GM12878 (cell line): Measurements from ENCODE around the gene UNC5CL. TPM values are rescaled to one million over a fixed set of nuclear protein-coding genes. Genes with fewer than 3 reads are reported as not detected.

Source experiments
- BHLHE40 ChIP-seq, 2 experiments: fragments of 450-650 bp in 1 of 2; IDR thresholded peaks; 2 replicates each; pipeline ENCODE4 v1.6.1; 2011 to 2017; ENCODE audit warnings: low read depth in 2 of 2, borderline replicate concordance in 1 of 2, improper control_type of control experiment in 1 of 2, low read length in 1 of 2, mild to moderate bottlenecking in 1 of 2
- CBFB ChIP-seq: IDR thresholded peaks from 2 replicates; pipeline ENCODE4 v1.6.1; 2016; ENCODE audit warnings: antibody characterized with exemption, low read depth
- CBX3 ChIP-seq: fragments of 200-600 bp; sonication (generic); IDR thresholded peaks from 2 replicates; pipeline ENCODE4 v1.6.1; 2016; ENCODE audit warnings: low read depth, borderline replicate concordance
- GABPA ChIP-seq: IDR thresholded peaks from 2 replicates; pipeline ENCODE4 v1.6.1; 2014; ENCODE audit warnings: antibody characterized with exemption, low read depth, mild to moderate bottlenecking, inconsistent platforms
- HCFC1 ChIP-seq: fragments of 150-350 bp; IDR thresholded peaks from 2 replicates; pipeline ENCODE4 v1.6.1; 2014; ENCODE audit warnings: low read length
- MXI1 ChIP-seq: fragments of 150-350 bp; IDR thresholded peaks from 2 replicates; pipeline ENCODE4 v1.6.1; 2011; ENCODE audit warnings: low read depth, mild to moderate bottlenecking, inconsistent platforms, low read length, improper control_type of control experiment
- NBN ChIP-seq: fragments of 450-650 bp; IDR thresholded peaks from 2 replicates; pipeline ENCODE4 v1.6.1; 2016
- NR2C1 ChIP-seq: fragments of 450-650 bp; IDR thresholded peaks from 2 replicates; pipeline ENCODE4 v1.6.1; 2017; ENCODE audit warnings: antibody characterized with exemption, mild to moderate bottlenecking, moderate library complexity
- PAX5 ChIP-seq: IDR thresholded peaks from 2 replicates; pipeline ENCODE4 v1.6.1; 2011; ENCODE audit warnings: low read depth, low read length, borderline replicate concordance
- POLR2A ChIP-seq: IDR thresholded peaks from 2 replicates; pipeline ENCODE4 v1.6.1; 2011; ENCODE audit warnings: low read depth, mild to moderate bottlenecking, low read length
- POLR2AphosphoS5 ChIP-seq: IDR thresholded peaks from 2 replicates; pipeline ENCODE4 v1.6.1; 2011; ENCODE audit warnings: mild to moderate bottlenecking, low read length, inconsistent platforms
- RFX5 ChIP-seq: IDR thresholded peaks from 2 replicates; pipeline ENCODE4 v1.6.1; 2011; ENCODE audit warnings: low read depth, low read length, improper control_type of control experiment
- SREBF2 ChIP-seq: IDR thresholded peaks from 2 replicates; pipeline ENCODE4 v1.6.1; 2012; ENCODE audit warnings: mild to moderate bottlenecking, low read length
- STAT1 ChIP-seq: fragments of 450-650 bp; conservative IDR thresholded peaks from 2 replicates; pipeline ENCODE4 v1.6.1; 2014; ENCODE audit warnings: antibody characterized with exemption, mild to moderate bottlenecking
- ZBED1 ChIP-seq: IDR thresholded peaks from 2 replicates; pipeline ENCODE4 v1.6.1; 2016; ENCODE audit warnings: borderline replicate concordance
- ZNF274 ChIP-seq: IDR thresholded peaks from one replicate; pipeline ENCODE4 v1.8.0; 2011; ENCODE audit not compliant: insufficient read length, insufficient read depth
- polyA plus RNA-seq, 11 experiments: library from polyadenylated mRNA; depleted of rRNA in 4 of 11; unstranded in 6 of 11; stranded (reverse) in 5 of 11; fragments of >200 nt; fragmentation: Nextera tagmentation in 4 of 11; fragmentation: Illumina TruSeq in 1 of 11; extraction: Ambion mirVana in 4 of 11; extraction: Trizol in 1 of 11; gene quantifications; 1 replicate in 1 of 11; 2 replicates in 10 of 11; pipeline versions ENCODE4 v1.2.1 to v1.2.3, GENCODE V29; 2011 to 2016; ENCODE audit warnings: inconsistent platforms in 2 of 11, missing spikeins in 2 of 11, low read depth in 1 of 11
- total RNA-seq, 4 experiments: library from RNA; depleted of rRNA in 3 of 4; stranded (reverse); fragments of >200 nt in 3 of 4; fragmentation: Illumina TruSeq in 1 of 4; extraction: Trizol in 1 of 4; gene quantifications; 2 replicates each; pipeline versions ENCODE4 v1.2.1 to v1.2.3, GENCODE V29; 2013 to 2021
- TF ChIP-seq, protein P1 (sequence below): fragments of 450-650 bp; IDR thresholded peaks from 2 replicates; pipeline ENCODE4 v1.6.1; 2016; ENCODE audit warnings: mild to moderate bottlenecking
- TF ChIP-seq, protein P2 (sequence below): IDR thresholded peaks from 2 replicates; pipeline ENCODE4 v1.6.1; 2012; ENCODE audit warnings: low read length, inconsistent platforms
- TF ChIP-seq, protein P3 (sequence below): fragments of 150-350 bp; IDR thresholded peaks from 2 replicates; pipeline ENCODE4 v1.6.1; 2014; ENCODE audit warnings: mild to moderate bottlenecking, low read depth, low read length
- TF ChIP-seq, protein P4 (sequence below): fragments of 450-650 bp; IDR thresholded peaks from 2 replicates; pipeline ENCODE4 v1.6.1; 2016; ENCODE audit warnings: mild to moderate bottlenecking, moderate library complexity, borderline replicate concordance
- TF ChIP-seq, protein P5 (sequence below): IDR thresholded peaks from 2 replicates; pipeline ENCODE4 v1.6.1; 2011; ENCODE audit warnings: low read depth, low read length, improper control_type of control experiment, borderline replicate concordance

Gene UNC5CL
- total and polyA plus RNA-seq, 10 of the 15 experiments (the other 5 are each of a cell fraction or from before 2014, with no cell fraction given): 0.11 to 1.2 (median 0.46) TPM; not detected in 1

DNA sequence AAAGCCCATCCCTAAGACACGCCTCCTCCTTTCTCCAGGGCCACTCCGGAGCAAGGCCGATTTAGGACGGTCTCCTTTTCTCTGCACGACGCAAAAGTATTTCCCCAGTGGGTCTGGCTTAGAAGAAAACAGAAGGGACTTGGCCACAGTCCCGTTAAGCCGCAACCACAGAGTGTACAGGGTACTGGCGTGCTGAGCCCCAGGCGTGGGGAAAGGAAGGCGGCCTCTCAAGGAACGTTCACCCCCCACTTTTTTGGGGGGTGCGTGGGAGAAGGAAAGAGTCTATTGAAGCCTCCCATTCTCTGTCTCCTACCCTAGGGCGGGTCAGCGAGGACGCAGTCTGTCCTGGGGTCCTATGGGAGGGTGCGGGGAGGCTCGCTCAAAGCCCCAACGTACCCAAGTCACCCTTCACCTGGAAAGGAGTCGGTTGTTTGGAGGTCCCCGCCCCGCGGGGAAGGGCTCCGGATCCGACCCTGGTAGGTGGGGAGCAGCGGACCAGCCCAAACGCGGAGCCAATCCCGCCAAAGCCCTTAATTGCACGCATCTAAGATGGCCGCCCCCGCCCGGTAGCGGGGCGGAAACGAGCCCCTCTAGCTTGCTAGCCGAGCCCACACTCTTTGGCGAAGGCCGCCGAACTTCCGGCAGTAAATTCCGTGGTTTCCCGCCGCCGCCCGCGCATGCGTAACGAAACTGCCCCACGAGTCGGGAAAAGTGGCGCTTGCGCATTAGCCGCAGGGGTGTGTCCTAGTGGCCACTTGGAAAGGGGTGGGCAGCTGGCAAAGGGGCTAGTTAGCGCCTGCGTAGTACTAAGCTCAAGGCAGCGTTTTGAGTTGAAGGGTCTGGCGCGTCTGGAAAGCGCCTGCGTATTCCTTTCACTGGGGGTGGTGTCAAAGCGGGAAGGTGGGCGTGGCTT lies 33.2 kb upstream of the UNC5CL start, which contains the start of gene OARD1 (continued):
- TF ChIP-seq, protein P1, sequence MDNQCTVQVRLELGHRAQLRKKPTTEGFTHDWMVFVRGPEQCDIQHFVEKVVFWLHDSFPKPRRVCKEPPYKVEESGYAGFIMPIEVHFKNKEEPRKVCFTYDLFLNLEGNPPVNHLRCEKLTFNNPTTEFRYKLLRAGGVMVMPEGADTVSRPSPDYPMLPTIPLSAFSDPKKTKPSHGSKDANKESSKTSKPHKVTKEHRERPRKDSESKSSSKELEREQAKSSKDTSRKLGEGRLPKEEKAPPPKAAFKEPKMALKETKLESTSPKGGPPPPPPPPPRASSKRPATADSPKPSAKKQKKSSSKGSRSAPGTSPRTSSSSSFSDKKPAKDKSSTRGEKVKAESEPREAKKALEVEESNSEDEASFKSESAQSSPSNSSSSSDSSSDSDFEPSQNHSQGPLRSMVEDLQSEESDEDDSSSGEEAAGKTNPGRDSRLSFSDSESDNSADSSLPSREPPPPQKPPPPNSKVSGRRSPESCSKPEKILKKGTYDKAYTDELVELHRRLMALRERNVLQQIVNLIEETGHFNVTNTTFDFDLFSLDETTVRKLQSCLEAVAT: peak; percentile 93
- peak; percentile 26 to 74; a peak in 2 of 4 replicates for TF ChIP-seq BHLHE40 (IDR thresholded peaks at IDR 0.05; ENCODE audit: borderline replicate concordance in 1 of 2, low read depth in 2 of 2, low read length in 1 of 2)
- peak; percentile 85 for TF ChIP-seq POLR2A
- TF ChIP-seq STAT1: no peak
- peak; percentile 94 for TF ChIP-seq NBN
- TF ChIP-seq, protein P2, sequence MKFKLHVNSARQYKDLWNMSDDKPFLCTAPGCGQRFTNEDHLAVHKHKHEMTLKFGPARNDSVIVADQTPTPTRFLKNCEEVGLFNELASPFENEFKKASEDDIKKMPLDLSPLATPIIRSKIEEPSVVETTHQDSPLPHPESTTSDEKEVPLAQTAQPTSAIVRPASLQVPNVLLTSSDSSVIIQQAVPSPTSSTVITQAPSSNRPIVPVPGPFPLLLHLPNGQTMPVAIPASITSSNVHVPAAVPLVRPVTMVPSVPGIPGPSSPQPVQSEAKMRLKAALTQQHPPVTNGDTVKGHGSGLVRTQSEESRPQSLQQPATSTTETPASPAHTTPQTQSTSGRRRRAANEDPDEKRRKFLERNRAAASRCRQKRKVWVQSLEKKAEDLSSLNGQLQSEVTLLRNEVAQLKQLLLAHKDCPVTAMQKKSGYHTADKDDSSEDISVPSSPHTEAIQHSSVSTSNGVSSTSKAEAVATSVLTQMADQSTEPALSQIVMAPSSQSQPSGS: no peak
- TF ChIP-seq NR2C1: peak; percentile 62
- TF ChIP-seq PAX5: peak; percentile 6; the same call in 1 of the 2 replicates
- TF ChIP-seq ZBED1: 0 out of 2 replicates have a peak, but pooled peaks have one; percentile 43
- TF ChIP-seq, protein P3, sequence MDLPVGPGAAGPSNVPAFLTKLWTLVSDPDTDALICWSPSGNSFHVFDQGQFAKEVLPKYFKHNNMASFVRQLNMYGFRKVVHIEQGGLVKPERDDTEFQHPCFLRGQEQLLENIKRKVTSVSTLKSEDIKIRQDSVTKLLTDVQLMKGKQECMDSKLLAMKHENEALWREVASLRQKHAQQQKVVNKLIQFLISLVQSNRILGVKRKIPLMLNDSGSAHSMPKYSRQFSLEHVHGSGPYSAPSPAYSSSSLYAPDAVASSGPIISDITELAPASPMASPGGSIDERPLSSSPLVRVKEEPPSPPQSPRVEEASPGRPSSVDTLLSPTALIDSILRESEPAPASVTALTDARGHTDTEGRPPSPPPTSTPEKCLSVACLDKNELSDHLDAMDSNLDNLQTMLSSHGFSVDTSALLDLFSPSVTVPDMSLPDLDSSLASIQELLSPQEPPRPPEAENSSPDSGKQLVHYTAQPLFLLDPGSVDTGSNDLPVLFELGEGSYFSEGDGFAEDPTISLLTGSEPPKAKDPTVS: no peak
- peak; percentile 82; the same call in 1 of the 2 replicates for TF ChIP-seq POLR2AphosphoS5
- TF ChIP-seq, protein P4, sequence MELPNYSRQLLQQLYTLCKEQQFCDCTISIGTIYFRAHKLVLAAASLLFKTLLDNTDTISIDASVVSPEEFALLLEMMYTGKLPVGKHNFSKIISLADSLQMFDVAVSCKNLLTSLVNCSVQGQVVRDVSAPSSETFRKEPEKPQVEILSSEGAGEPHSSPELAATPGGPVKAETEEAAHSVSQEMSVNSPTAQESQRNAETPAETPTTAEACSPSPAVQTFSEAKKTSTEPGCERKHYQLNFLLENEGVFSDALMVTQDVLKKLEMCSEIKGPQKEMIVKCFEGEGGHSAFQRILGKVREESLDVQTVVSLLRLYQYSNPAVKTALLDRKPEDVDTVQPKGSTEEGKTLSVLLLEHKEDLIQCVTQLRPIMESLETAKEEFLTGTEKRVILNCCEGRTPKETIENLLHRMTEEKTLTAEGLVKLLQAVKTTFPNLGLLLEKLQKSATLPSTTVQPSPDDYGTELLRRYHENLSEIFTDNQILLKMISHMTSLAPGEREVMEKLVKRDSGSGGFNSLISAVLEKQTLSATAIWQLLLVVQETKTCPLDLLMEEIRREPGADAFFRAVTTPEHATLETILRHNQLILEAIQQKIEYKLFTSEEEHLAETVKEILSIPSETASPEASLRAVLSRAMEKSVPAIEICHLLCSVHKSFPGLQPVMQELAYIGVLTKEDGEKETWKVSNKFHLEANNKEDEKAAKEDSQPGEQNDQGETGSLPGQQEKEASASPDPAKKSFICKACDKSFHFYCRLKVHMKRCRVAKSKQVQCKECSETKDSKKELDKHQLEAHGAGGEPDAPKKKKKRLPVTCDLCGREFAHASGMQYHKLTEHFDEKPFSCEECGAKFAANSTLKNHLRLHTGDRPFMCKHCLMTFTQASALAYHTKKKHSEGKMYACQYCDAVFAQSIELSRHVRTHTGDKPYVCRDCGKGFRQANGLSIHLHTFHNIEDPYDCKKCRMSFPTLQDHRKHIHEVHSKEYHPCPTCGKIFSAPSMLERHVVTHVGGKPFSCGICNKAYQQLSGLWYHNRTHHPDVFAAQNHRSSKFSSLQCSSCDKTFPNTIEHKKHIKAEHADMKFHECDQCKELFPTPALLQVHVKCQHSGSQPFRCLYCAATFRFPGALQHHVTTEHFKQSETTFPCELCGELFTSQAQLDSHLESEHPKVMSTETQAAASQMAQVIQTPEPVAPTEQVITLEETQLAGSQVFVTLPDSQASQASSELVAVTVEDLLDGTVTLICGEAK: peak; percentile 92
- no peak for TF ChIP-seq ZNF274
- TF ChIP-seq, protein P5, sequence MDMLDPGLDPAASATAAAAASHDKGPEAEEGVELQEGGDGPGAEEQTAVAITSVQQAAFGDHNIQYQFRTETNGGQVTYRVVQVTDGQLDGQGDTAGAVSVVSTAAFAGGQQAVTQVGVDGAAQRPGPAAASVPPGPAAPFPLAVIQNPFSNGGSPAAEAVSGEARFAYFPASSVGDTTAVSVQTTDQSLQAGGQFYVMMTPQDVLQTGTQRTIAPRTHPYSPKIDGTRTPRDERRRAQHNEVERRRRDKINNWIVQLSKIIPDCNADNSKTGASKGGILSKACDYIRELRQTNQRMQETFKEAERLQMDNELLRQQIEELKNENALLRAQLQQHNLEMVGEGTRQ: no peak
- TF ChIP-seq GABPA: peak; percentile 88
- TF ChIP-seq SREBF2: no peak
- TF ChIP-seq CBX3: no peak
- peak; percentile 40; the same call in 1 of the 2 replicates for TF ChIP-seq RFX5
- TF ChIP-seq MXI1: no peak; the same call in 1 of the 2 replicates
- peak; percentile 79 for TF ChIP-seq HCFC1
- TF ChIP-seq CBFB: peak; percentile 54; the same call in 1 of the 2 replicates
